Heart right ventricle (tissue), 16 donors: ENCODE data around the gene RAD51B. TPM values are rescaled to one million over a fixed set of nuclear protein-coding genes. Genes with fewer than 3 reads are reported as not detected.

Experiments used
- ATAC-seq, 8 donors: fragments of 200-7000 bp; cut with Tn5 transposase; one replicate each; pipeline ENCODE4 v1.9.1; 2020; ENCODE audit warnings: mild to moderate bottlenecking in 8 of 8, moderate library complexity in 8 of 8, moderate number of reproducible peaks in 1 of 8
- DNase-seq, 2 donors: peaks; one replicate each; pipeline ENCODE4 v3.0.0-alpha.2; 2020
- H3K27ac ChIP-seq, 10 donors: fragments of 200-600 bp; sonication (generic) in 2 of 10; one replicate each; pipeline versions ENCODE4 v1.5.0 to v1.8.0; 2020 to 2022; ENCODE audit warnings: mild to moderate bottlenecking in 3 of 10
- H3K27me3 ChIP-seq, 7 donors: fragments of 200-600 bp; one replicate each; pipeline ENCODE4 v1.8.0; 2021 to 2022; ENCODE audit warnings: mild to moderate bottlenecking in 2 of 7
- H3K36me3 ChIP-seq, 9 donors: fragments of 200-600 bp; sonication (generic) in 1 of 9; one replicate each; pipeline versions ENCODE4 v1.5.0 to v1.8.0; 2020 to 2022; ENCODE audit warnings: mild to moderate bottlenecking in 2 of 9
- H3K4me1 ChIP-seq, 9 donors: fragments of 200-600 bp; sonication (generic) in 1 of 9; one replicate each; pipeline versions ENCODE4 v1.5.0 to v1.8.0; 2020 to 2022; ENCODE audit warnings: mild to moderate bottlenecking in 4 of 9
- H3K4me3 ChIP-seq, 10 donors: fragments of 200-600 bp; sonication (generic) in 2 of 10; one replicate each; pipeline versions ENCODE4 v1.5.0 to v1.8.0; 2020 to 2022; ENCODE audit warnings: mild to moderate bottlenecking in 7 of 10, moderate library complexity in 2 of 10
- H3K9me3 ChIP-seq, 11 donors: fragments of 200-600 bp in 10 of 11; sonication (generic) in 2 of 11; one replicate each; pipeline versions ENCODE4 v1.5.0 to v1.8.0; 2013 to 2022; ENCODE audit warnings: mild to moderate bottlenecking in 2 of 11, control low read depth in 1 of 11, moderate library complexity in 1 of 11
- WGBS, 2 donors: extraction: QIAGEN DNeasy Blood & Tissue Kit; methylation state at CpG; one replicate each; pipeline ENCODE4 v1.1.7; 2013; ENCODE audit warnings: inconsistent platforms in 1 of 2; 5-methylcytosine and 5-hydroxymethylcytosine counted together
- intact Hi-C, 10 donors: fragments of 100-400 bp; cut with DNase I; formaldehyde crosslinking; loops; one replicate each; pipeline versions ENCODE4 v1.11.1 to v1.14.2; 2022
- polyA plus RNA-seq, 2 donors: library from polyadenylated mRNA; stranded (reverse); fragments of 200-250 nt; gene quantifications; one replicate each; pipeline ENCODE4 v1.2.3, GENCODE V29; 2013
- total RNA-seq, 10 donors: library from RNA; stranded (reverse); fragmentation: NEBNext Ultra II Directional in 3 of 10; extraction: Animal tissue kit (Norgen Biotek cat#: 25700) in 3 of 10; gene quantifications; one replicate each; pipeline versions ENCODE4 v1.2.1 to v1.2.4, GENCODE V29; 2021 to 2023
- TF ChIP-seq, protein P1 (sequence below), 9 donors: fragments of 200-600 bp; sonication (generic) in 2 of 9; IDR thresholded peaks; one replicate each; pipeline versions ENCODE4 v1.5.0 to v1.8.0; 2021 to 2022; ENCODE audit warnings: antibody characterized with exemption in 9 of 9, mild to moderate bottlenecking in 5 of 9, moderate library complexity in 1 of 9
- donor health status: Arrhythmogenic right ventricular cardiomyopathy.
- donor health status: ischemic (EF 13 %, LVEDD 7.1; RV severe dilation, severe dysfunction).
- donor health status: healthy with polysubstance abuse.
- donor health status: DM: no; HTN: yes; CAD: no.
- donor health status: DM: no; HTN: no; CAD: no.
- donor health status: ischemic (EF 25% LVEDD 6.9; RV normal size, moderate dysfunction).
- donor health status: ischemic (EF 25% LVEDD 5.7; RV mildly dilated, moderate dysfunction).
- donor health status: healthy.
- donor health status: DM: yes; HTN: yes; CAD: no.
- donor health status: Ischemic cardiomyopathy.
- donor health status: ischemic (EF 35%, LVEDD 5.7; RV mildly dilated, moderate dysfunction).
- donor health status: nonischemic (EF 11% LVEDD 7.7; RV severe dilation, severe dysfunction).
- donor health status: DM: yes; HTN: yes; CAD: no.
- donor health status: PGD.
- donor health status: ischemic (EF 29% LVEDD 5.4; RV normal size, mild dysfunction).
- donor health status: nonischemic (EF 23%, LVEDD 6.1; RV moderate dilation, normal function).

The RAD51B gene
- total and polyA plus RNA-seq, 12 donors, result 0.88 to 8.6 (median 3.5) TPM

DNA sequence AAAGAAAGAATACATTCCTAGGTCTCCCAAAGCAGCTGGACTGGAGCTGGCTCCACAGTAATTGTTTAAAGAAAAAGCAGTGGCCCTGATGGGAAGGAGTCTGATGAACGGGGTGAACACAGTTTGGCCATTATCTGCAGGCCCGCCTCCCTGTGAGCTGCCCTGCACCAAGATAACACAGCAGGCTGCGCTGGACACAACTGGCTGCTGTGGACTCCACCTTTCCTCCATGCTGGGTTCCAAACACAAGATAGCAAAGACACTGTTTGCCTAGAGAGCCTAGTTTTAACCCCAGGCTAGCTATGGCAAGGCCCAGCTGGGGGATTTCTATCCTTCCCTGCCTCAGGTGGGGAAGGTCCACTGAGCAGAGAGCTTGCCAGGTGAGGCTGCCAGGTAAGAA lies 938.7 kb downstream of the RAD51B start:
- Histone ChIP-seq H3K9me3 (no peaks in the 10 kb centered on the region), H3K4me1 (peaks cover 16 to 78% (median 52%) of the 10 kb centered on the region in 9 donors), H3K27ac (peak overlapping the region in 7 of 10 donors; percentile 7 to 76 (median 48)), H3K4me3 (no peak overlapping the region), H3K36me3 (no peaks in the 10 kb centered on the region), H3K27me3 (no peaks in the 10 kb centered on the region)
- ATAC-seq (no peak), DNase-seq (no peak)
- intact Hi-C loops, result no loop called here
- WGBS, 2 donors, result 82 to 89% methylated on average over 3 of the region's 3 CpGs
- TF ChIP-seq, protein P1, sequence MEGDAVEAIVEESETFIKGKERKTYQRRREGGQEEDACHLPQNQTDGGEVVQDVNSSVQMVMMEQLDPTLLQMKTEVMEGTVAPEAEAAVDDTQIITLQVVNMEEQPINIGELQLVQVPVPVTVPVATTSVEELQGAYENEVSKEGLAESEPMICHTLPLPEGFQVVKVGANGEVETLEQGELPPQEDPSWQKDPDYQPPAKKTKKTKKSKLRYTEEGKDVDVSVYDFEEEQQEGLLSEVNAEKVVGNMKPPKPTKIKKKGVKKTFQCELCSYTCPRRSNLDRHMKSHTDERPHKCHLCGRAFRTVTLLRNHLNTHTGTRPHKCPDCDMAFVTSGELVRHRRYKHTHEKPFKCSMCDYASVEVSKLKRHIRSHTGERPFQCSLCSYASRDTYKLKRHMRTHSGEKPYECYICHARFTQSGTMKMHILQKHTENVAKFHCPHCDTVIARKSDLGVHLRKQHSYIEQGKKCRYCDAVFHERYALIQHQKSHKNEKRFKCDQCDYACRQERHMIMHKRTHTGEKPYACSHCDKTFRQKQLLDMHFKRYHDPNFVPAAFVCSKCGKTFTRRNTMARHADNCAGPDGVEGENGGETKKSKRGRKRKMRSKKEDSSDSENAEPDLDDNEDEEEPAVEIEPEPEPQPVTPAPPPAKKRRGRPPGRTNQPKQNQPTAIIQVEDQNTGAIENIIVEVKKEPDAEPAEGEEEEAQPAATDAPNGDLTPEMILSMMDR (IDR thresholded peaks at IDR 0.05), result no peak

DNA sequence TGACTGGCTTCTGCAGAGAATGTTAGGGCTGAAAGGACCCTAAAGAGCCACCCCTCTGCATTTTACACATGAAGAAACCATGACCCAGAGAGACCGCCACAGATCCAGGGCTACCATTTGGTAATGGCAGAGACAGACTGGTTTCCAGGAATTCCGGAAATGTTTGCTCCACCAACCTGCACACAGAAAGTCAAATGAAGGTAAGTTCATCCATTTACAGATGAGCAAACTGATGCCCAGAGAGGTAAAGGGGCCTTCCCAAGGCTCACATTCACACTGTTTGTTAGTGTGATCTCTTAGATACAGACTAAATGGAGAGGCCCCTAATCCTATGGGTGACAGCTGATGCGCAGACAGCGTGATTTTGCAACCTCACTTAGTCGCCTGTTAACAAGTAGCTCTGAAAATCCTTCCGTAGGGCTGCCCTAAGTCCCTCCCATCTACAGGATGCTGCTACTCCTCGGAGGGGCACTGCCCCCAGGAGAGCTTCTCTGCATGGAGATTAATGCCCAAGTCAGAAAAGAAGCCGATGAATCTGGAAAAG lies 939.5 kb downstream of the RAD51B start:
- 94 to 96% methylated on average over 8 of the region's 8 CpGs for WGBS, 2 donors
- ATAC-seq, result no peak
- no peak overlapping the region for H3K4me3 ChIP-seq
- TF ChIP-seq, protein P1 (IDR thresholded peaks at IDR 0.05), result no peak
- no peaks in the 10 kb centered on the region for H3K36me3 ChIP-seq
- peak overlapping the region in 1 of 10 donors; percentile 18 for H3K27ac ChIP-seq
- intact Hi-C loops, result no loop called here
- DNase-seq, result no peak
- H3K27me3 ChIP-seq, result no peaks in the 10 kb centered on the region
- peaks cover 20 to 82% (median 58%) of the 10 kb centered on the region in 9 donors for H3K4me1 ChIP-seq
- H3K9me3 ChIP-seq, result no peaks in the 10 kb centered on the region

- 73 to 82% methylated on average over 5 of the region's 5 CpGs for WGBS, 2 donors
- TF ChIP-seq, protein P1 (IDR thresholded peaks at IDR 0.05), result no peak
- no peak overlapping the region for H3K4me3 ChIP-seq
- H3K36me3 ChIP-seq, result no peaks in the 10 kb centered on the region
- peaks cover 20 to 88% (median 64%) of the 10 kb centered on the region in 9 donors for H3K4me1 ChIP-seq
- DNase-seq, result no peak
- no peak for ATAC-seq
- H3K9me3 ChIP-seq, result no peaks in the 10 kb centered on the region
- intact Hi-C loops, result no loop called here
- H3K27me3 ChIP-seq, result no peaks in the 10 kb centered on the region
- H3K27ac ChIP-seq, result peak overlapping the region in 4 of 10 donors; percentile 26 to 92 (median 32)
These were observed 940.4 kb downstream of the RAD51B start for GRCh38 chr14:68759937-68760336.

GRCh38 chr14:68760761-68761160 lies 941.2 kb downstream of the RAD51B start:
- H3K4me3 ChIP-seq, result no peak overlapping the region
- H3K36me3 ChIP-seq, result no peaks in the 10 kb centered on the region
- peak overlapping the region in 4 of 10 donors; percentile 11 to 92 (median 28) for H3K27ac ChIP-seq
- intact Hi-C loops, result no loop called here
- H3K27me3 ChIP-seq, result no peaks in the 10 kb centered on the region
- WGBS, 2 donors, result 86 to 87% methylated on average over 2 of the region's 2 CpGs
- peaks cover 20 to 90% (median 64%) of the 10 kb centered on the region in 9 donors for H3K4me1 ChIP-seq
- ATAC-seq (no peak), DNase-seq (no peak)
- no peaks in the 10 kb centered on the region for H3K9me3 ChIP-seq
- TF ChIP-seq, protein P1 (IDR thresholded peaks at IDR 0.05), result no peak
